Measurements from ENCODE around the gene TST. TPM values are rescaled to one million over a fixed set of nuclear protein-coding genes. Genes with fewer than 3 reads are reported as not detected.

Gene TST
- polyA plus RNA-seq, 1 of the 3 experiments (the other 2 are of a cell fraction), result 49.4 TPM

- POLR2A ChIA-PET, result no interaction called here
- DNase-seq, result no peak
- H3K36me3 ChIP-seq (replicated peaks in 1 of 2; ENCODE audit: control insufficient read depth in 1 of 2, insufficient read depth in 2 of 2, low read length in 1 of 2), result no peaks in the 10 kb centered on the region
- H3K4me3 ChIP-seq (ENCODE audit: low read depth in 2 of 2, low read length in 1 of 2), result no peak overlapping the region
- H3F3A ChIP-seq (replicated peaks; ENCODE audit: insufficient read depth), result no peaks in the 10 kb centered on the region
- no peak overlapping the region for H3K4me2 ChIP-seq
- peaks cover 17% of the 10 kb centered on the region; the same call in 1 of the 2 replicates for H3K27me3 ChIP-seq (ENCODE audit: insufficient read depth)
- H2AFZ ChIP-seq (ENCODE audit: low read depth), result no peak overlapping the region
- WGBS (ENCODE audit: low lambda C conversion rate), result 27% methylated on average over 12 of the region's 12 CpGs
- no peak overlapping the region for H3K27ac ChIP-seq (ENCODE audit: low read depth in 2 of 2, low read length in 1 of 2)
- no peaks in the 10 kb centered on the region for H4K20me1 ChIP-seq (ENCODE audit: insufficient read depth)
- no peaks in the 10 kb centered on the region for H3K4me1 ChIP-seq (ENCODE audit: control insufficient read depth in 1 of 2, insufficient read depth in 2 of 2, low read depth in 1 of 2, low read length in 1 of 2)
- H3K9me3 ChIP-seq, result no peaks in the 10 kb centered on the region
- H3K79me2 ChIP-seq (ENCODE audit: insufficient read depth), result no peaks in the 10 kb centered on the region
- no peak overlapping the region for H3K9ac ChIP-seq
- CTCF ChIA-PET, result interaction anchor here (0.6 to 1.5 kb wide), 6 partner anchors 10 to 443 kb away, joined by 3 to 6 read pairs (median 3); no protein-coding TSS in a partner anchor
- no peaks in the 10 kb centered on the region for H3K9me2 ChIP-seq
- TF ChIP-seq REST (IDR thresholded peaks at IDR 0.05; ENCODE audit: low read depth, low read length) (no peak), FOXJ3 (CRISPR knock-in tag; IDR thresholded peaks at IDR 0.05) (no peak), TCF12 (IDR thresholded peaks at IDR 0.05) (no peak), IRF3 (IDR thresholded peaks at IDR 0.05; ENCODE audit: low read depth, low read length) (no peak), NFIC (IDR thresholded peaks at IDR 0.05; ENCODE audit: borderline replicate concordance) (no peak), USF2 (IDR thresholded peaks at IDR 0.05; ENCODE audit: borderline replicate concordance, low read depth, low read length) (no peak), GATA2 (CRISPR knock-in tag; IDR thresholded peaks at IDR 0.05) (no peak), YY1 (IDR thresholded peaks at IDR 0.05; ENCODE audit: low read depth) (no peak), MAX (IDR thresholded peaks at IDR 0.05; ENCODE audit: low read depth) (no peak), CHD2 (IDR thresholded peaks at IDR 0.05; ENCODE audit: low read length, partially characterized antibody) (no peak), USF1 (IDR thresholded peaks at IDR 0.05; ENCODE audit: borderline replicate concordance, low read depth) (no peak), JUND (IDR thresholded peaks at IDR 0.05) (no peak), RXRA (IDR thresholded peaks at IDR 0.05; ENCODE audit: borderline replicate concordance, low read depth) (no peak)
These were observed 31.0 kb downstream of the TST start for GRCh38 chr22:36988075-36988832.

Measured in SK-N-SH (cell line).